Brain microvascular endothelial cell (primary cell): ENCODE data around the gene DOCK1.

Experiments used
- DNase-seq: peaks from one replicate; pipeline ENCODE4 v3.0.0-alpha.2; 2020
- H3K27ac ChIP-seq: fragments of 250-450 bp; sonication (Bioruptor Pico); 2 replicates; pipeline ENCODE4 v1.5.1; 2020; ENCODE audit warnings: mild to moderate bottlenecking, moderate library complexity
- H3K27me3 ChIP-seq: fragments of 250-450 bp; sonication (Bioruptor Pico); replicated peaks from 2 replicates; pipeline ENCODE4 v1.5.1; 2020; ENCODE audit warnings: mild to moderate bottlenecking
- H3K36me3 ChIP-seq: fragments of 250-450 bp; sonication (Bioruptor Pico); replicated peaks from 2 replicates; pipeline ENCODE4 v1.5.1; 2020; ENCODE audit warnings: mild to moderate bottlenecking
- H3K4me3 ChIP-seq: 2 replicates; pipeline ENCODE4 v1.5.1; 2011; ENCODE audit warnings: low read depth, mild to moderate bottlenecking, control low read depth, low read length, moderate library complexity
- in situ Hi-C: cut with HindIII; loops from 2 replicates; pipeline ENCODE4 v1.10.0; 2017; ENCODE audit warnings: low sequenced_read_pairs, low pct_ligation_motif_present
- TF ChIP-seq, protein P1 (sequence below): IDR thresholded peaks from 2 replicates; pipeline ENCODE4 v1.5.1; 2011; ENCODE audit warnings: low read depth, mild to moderate bottlenecking, moderate library complexity, low read length, control low read depth, inconsistent platforms; ENCODE audit errors: missing control alignments

DOCK1 gene

DNA sequence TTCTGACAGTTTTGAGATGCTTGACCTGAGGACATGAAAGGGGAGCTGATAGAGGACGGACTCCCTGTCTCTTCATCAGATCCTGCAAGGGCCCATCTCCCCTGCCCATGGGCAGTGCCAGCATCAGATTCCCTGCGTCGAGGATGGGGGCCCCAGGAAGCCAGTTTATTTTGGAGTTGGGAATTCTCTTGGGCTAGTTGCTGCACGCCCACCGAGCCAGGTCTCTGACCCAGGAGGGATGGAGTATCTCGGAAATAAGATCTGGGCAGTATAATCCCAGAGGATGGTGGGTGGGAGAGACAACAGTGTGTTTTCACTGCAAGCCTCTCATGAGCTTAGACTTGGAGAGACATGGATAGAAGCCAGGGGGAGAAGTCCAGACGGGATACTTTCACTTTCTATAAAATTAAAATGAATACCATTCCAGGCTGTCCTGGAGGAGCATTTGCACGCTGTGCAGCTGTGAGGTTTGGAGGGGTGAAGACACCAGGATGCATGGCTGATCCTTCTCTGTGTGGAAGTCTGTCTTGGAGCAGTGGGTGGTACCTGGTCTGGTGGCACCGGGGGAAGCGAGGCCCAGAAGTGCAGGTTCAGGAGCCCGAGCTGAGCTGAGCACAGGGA, 25.8 kb downstream of the DOCK1 start:
- peak; percentile 21 for DNase-seq
- TF ChIP-seq, protein P1, sequence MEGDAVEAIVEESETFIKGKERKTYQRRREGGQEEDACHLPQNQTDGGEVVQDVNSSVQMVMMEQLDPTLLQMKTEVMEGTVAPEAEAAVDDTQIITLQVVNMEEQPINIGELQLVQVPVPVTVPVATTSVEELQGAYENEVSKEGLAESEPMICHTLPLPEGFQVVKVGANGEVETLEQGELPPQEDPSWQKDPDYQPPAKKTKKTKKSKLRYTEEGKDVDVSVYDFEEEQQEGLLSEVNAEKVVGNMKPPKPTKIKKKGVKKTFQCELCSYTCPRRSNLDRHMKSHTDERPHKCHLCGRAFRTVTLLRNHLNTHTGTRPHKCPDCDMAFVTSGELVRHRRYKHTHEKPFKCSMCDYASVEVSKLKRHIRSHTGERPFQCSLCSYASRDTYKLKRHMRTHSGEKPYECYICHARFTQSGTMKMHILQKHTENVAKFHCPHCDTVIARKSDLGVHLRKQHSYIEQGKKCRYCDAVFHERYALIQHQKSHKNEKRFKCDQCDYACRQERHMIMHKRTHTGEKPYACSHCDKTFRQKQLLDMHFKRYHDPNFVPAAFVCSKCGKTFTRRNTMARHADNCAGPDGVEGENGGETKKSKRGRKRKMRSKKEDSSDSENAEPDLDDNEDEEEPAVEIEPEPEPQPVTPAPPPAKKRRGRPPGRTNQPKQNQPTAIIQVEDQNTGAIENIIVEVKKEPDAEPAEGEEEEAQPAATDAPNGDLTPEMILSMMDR: no peak
- H3K4me3 ChIP-seq: no peak overlapping the region
- no peak overlapping the region for H3K27ac ChIP-seq
- in situ Hi-C loops: no loop called here
- peaks cover 13% of the 10 kb centered on the region for H3K36me3 ChIP-seq
- no peaks in the 10 kb centered on the region for H3K27me3 ChIP-seq

- in situ Hi-C loops: no loop called here
- TF ChIP-seq, protein P1: no peak
- Histone ChIP-seq H3K36me3 (peaks cover 12% of the 10 kb centered on the region), H3K27me3 (no peaks in the 10 kb centered on the region), H3K4me3 (no peak overlapping the region), H3K27ac (no peak overlapping the region)
- no peak for DNase-seq
Observed at GRCh38 chr10:126931544-126931943, 26.3 kb downstream of the DOCK1 start.

DNA sequence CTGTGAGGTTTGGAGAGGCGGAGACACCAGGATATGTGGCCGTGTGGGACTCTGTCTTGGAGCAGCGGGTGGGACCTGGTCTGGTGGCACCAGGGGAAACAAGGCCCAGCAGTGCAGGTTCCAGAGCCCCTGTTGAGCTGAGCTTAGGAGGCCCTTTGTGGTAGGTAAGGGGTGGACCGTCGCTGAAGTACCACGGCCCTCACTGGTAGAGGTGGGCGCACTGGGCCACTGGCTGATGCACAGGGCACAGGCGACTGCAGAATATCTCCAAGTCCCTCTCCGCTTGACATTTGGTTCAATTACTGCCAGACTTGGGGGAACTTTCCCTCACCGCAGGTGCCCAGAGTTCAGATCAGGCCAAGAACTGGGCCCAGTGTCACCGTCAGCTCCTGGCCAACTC, 27.3 kb downstream of the DOCK1 start:
- Histone ChIP-seq H3K36me3 (peaks cover 8% of the 10 kb centered on the region), H3K4me3 (no peak overlapping the region), H3K27ac (no peak overlapping the region), H3K27me3 (no peaks in the 10 kb centered on the region)
- in situ Hi-C loops: no loop called here
- DNase-seq: no peak
- TF ChIP-seq, protein P1: no peak

GRCh38 chr10:126933116-126933515, 27.9 kb downstream of the DOCK1 start:
- TF ChIP-seq, protein P1: no peak
- Histone ChIP-seq H3K4me3 (no peak overlapping the region), H3K36me3 (peaks cover 4% of the 10 kb centered on the region), H3K27ac (no peak overlapping the region), H3K27me3 (no peaks in the 10 kb centered on the region)
- no peak for DNase-seq
- in situ Hi-C loops: no loop called here

- Histone ChIP-seq H3K36me3 (no peaks in the 10 kb centered on the region), H3K27me3 (no peaks in the 10 kb centered on the region), H3K4me3 (no peak overlapping the region), H3K27ac (no peak overlapping the region)
- in situ Hi-C loops: no loop called here
- TF ChIP-seq, protein P1: no peak
- peak; percentile 11 for DNase-seq
Observed at GRCh38 chr10:126935263-126935946, 30.2 kb downstream of the DOCK1 start.
